Measurements from ENCODE around the gene HRH1.

- TF ChIP-seq, protein P1, sequence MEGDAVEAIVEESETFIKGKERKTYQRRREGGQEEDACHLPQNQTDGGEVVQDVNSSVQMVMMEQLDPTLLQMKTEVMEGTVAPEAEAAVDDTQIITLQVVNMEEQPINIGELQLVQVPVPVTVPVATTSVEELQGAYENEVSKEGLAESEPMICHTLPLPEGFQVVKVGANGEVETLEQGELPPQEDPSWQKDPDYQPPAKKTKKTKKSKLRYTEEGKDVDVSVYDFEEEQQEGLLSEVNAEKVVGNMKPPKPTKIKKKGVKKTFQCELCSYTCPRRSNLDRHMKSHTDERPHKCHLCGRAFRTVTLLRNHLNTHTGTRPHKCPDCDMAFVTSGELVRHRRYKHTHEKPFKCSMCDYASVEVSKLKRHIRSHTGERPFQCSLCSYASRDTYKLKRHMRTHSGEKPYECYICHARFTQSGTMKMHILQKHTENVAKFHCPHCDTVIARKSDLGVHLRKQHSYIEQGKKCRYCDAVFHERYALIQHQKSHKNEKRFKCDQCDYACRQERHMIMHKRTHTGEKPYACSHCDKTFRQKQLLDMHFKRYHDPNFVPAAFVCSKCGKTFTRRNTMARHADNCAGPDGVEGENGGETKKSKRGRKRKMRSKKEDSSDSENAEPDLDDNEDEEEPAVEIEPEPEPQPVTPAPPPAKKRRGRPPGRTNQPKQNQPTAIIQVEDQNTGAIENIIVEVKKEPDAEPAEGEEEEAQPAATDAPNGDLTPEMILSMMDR (IDR thresholded peaks at IDR 0.05; ENCODE audit: low read length): no peak
- no peak for TF ChIP-seq EZH2 (IDR thresholded peaks at IDR 0.05; ENCODE audit: borderline replicate concordance, low read length)
Measured at GRCh38 chr3:11235385-11235784, 81.1 kb downstream of the HRH1 start.
